Activated CD8-positive, alpha-beta memory T cell treated with anti-CD3 and anti-CD28 coated beads for 48 hours (primary cell): ENCODE data around the gene AGFG2.
"Not testable (repeated sequence)": the region's sequence is repeated elsewhere in the genome, so short reads cannot be mapped to it uniquely, and the experiment has no call there.

ENCODE experiments used
- DNase-seq, 3 experiments: peaks; one replicate each; pipeline ENCODE4 v3.0.0-alpha.2; 2020; ENCODE audit warnings: low read depth in 2 of 3, low spot score in 2 of 3

The AGFG2 gene

DNA sequence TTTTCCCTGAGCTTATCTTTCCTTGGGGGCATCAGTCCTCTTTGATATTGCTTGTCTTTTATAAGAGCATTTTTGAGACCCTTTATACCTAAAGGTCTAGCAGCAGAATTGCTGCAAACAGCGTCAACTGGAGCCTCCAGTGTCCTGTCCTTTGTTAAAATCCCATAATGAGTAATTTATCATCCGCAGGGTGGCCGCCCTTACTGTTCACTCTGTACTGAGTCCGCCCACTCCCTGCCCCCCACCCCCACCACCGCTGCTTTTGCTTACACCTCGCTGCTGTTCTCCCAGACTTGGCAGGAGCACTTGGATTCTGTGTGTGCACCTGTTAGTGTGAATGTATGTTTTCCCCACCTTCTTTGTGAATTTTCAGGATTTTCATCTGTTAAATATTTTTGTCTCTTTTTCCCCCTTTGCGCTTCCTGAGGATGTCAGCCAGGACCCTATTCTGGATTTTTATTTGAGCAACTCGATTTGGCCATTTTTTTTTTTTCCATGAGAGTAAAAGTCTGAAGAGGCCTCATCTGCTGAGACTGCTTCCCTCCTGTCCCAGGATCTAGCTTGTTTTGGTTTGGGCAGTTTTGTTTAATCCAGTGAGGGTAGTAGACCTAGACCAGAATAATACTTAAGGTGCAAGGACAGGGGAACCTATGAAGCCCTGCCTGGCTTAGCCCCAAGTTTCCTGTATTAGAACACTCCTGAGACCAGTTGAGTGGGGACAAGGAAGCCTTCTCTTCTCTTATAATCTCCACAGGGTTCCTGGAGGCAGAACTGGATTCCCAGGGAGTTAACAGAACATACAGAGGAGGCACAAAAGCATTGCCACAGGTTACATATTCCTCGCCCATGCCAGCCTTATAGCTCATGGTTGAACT lies 8.2 kb downstream of the AGFG2 start:
- DNase-seq, result no peak

DNA sequence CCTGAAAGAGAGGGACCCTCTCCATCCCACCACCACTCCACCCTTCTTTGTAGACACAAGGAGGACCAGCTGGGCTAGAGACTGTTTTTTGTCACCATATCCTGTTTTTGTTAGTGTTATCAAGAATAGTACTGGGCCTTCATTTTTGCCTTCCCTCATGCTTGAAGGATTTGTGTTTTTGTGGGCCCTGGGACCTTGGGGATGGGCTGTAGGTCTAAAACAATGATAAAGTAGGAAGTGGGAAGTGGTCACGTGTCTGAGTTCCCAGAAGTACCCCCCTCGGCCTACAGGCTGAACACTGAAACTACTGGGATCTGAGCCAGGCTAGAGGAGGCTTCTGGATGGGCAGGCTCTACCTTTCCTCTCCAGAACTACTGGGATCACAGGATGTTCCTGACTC lies 8.9 kb downstream of the AGFG2 start:
- no peak for DNase-seq

DNA sequence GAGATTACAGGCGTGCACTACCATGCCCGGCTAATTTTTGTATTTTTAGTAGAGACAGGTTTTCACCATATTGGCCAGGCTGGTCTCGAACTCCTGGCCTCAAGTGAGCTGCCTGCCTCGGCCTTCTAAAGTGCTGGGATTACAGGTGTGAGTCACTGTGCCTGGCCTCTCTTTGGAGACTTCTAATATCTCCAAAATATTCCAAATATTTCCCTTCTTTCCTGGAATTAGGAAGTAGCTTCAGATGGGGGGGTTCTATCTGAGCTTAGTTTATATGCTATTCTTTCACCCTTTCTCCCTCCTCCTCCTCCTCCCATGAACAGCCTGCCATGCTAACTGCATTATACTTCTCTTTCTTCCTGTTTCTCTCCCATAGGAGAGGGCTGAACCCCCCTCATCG lies 9.4 kb downstream of the AGFG2 start:
- not testable (repeated sequence) for DNase-seq

DNA sequence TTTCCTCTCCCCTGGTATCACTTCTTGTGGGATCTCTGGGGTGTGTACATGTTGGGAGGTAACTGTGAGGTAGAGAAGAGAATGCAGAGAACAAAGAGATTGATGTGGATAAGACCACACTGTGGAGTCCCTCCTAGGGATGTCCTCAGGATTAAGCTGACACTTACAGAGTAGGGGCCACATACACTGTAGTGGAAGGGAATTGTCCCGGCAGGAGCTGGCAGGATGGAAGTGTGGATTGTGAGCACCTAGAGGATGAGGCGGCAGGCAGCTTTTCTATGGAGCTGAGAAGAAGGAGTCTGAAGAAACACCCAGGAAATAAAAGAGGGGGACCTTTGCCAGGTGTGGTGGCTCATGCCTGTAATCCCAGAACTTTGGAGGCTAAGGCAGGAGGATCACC lies 13.5 kb downstream of the AGFG2 start:
- no peak for DNase-seq

DNA sequence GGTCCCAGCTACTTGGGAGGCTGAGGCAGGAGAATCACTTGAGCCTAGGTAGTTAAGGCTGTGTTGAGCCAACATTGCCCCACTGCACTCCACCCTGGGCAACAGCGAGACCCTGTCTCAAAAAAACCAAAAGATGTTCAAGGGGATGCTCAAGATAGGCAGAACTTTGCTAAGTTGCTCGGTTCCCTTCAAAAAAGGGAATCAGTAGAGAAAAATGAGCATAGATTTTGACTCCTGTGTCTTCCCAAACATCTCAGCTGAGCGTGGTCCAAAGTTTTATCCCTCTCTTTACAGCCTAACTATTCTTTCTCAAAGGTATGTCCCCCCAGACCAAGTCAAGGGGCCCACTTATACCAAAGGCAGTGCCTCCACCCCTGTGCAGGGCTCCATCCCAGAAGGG lies 14.0 kb downstream of the AGFG2 start:
- DNase-seq, result no peak

DNA sequence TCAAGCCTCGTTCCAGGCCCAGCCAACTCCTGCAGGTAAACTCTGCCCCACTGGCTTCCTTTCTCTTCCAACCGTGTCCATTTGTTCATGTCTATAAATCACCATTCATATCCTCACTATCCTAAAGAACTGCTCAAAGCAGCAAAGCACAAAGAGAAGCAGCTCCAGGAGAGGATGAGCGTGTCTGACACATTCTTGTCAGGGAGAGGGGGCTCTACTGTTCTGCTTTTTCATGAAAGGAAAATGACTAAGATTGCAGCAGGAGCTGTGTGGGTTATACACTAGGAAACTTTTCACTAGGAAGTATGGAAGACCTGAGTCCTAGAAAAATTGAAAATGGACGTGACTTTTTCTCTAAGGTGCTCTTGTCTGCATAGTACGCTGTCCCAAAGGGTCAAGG lies 16.7 kb downstream of the AGFG2 start:
- DNase-seq, result no peak

DNA sequence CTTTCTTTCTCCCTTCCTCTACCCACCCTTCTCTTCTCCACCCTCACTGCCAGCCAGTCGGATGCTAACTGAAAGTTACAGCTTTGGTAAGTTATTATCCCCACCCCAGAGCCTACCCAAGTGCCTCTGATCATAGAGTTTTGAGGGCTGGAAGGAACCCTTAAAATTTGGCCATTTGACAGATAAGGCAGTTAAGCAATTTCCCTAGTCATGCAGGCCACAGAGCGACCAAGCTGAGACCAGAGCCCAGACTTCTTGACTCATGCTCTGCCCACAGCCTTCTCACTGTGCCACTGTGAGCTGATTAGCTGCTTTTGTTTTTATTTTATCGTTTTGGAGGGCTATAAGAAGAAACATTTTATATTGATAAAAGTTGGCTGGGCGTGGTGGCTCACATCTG lies 17.5 kb downstream of the AGFG2 start:
- DNase-seq, result no peak

DNA sequence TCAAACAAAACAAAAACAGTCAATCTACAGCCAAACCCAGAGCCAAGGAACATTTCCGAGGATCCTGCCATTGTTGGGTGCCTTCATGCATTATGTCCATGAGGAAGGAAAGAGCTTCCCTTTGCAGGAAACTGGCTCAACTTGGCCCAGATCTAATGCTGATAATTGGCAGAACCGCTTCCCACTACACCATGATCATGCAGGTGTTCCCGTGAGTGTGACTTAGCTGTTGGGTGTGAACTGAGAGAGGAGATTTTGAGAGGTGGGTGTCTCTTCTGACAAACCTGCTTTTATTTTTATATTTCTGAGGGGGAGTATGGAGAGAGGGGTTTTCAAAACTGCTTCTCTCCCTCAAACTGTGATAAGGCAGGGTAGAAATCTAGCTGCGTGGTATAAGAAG lies 20.1 kb downstream of the AGFG2 start:
- no peak for DNase-seq

DNA sequence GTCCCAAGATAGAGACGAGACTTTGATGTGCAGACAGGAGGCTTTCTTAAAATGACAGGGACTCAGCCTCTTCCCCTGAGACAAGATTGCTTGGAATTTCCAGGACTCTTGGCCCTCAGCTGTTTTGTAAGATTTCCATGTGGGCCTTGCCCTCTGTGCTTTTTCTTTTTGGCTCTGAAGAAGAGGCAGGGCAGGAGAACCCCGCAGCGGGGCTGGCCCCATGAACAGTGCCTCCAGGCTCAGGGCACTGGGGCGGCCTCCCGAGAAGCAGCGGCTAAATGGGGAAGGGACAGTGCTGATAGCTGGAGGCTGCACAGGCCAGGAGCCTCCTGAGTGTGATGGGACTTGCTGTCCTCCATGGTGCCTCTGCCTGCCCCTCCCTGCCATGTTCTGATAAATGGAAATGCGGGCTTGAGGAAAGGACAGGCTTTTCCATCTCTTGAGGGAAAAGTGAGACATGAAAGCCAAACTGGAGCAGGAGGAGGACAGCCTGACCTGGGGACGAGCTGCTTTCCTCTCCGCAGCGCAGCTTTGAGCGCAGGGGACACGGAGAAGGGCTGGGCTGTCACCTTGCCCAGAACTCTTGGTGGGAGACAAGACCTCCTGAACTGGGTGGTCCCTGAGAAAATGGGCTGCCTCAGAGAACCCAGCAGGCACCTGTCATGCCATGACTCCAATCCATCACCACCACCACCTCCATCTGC lies 22.6 kb downstream of the AGFG2 start:
- DNase-seq, result no peak

DNA sequence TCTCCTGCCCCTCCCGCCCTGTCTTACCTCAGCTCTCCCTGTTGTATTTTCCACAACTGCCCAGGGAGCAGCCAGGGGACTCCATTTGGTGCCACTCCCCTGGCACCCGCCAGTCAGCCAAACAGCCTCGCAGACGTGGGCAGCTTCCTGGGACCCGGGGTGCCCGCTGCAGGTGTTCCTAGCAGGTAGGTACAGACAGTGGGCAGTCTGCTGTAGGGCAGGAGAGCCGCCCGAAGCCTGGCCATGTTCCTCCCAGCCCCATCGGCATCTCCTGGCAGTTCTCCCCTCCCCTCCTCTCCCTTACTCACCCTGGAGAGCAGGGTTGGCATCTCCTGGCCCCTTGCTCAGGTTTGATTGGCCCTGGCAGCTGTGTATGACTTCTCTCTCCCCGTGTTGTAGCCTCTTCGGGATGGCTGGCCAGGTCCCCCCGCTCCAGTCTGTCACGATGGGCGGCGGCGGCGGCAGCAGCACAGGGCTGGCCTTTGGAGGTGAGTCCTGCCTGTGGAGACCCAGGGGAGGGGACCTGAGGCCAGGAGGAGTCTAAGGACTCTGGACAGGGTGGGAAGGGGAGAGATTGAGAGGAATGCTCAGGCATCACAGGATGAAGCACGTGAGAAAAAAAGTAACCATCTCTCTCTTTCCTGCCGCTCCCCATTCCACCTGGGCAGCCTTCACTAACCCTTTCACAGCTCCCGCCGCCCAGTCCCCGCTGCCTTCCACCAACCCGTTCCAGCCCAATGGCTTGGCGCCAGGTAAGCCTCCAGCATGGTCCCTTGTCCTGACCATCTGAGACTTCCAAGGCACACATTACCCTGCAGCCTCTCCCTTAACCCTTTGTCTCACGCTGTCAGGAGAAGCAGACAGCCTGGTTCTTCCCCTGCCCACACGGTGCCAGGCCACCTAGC lies 23.4 kb downstream of the AGFG2 start:
- DNase-seq, result no peak

DNA sequence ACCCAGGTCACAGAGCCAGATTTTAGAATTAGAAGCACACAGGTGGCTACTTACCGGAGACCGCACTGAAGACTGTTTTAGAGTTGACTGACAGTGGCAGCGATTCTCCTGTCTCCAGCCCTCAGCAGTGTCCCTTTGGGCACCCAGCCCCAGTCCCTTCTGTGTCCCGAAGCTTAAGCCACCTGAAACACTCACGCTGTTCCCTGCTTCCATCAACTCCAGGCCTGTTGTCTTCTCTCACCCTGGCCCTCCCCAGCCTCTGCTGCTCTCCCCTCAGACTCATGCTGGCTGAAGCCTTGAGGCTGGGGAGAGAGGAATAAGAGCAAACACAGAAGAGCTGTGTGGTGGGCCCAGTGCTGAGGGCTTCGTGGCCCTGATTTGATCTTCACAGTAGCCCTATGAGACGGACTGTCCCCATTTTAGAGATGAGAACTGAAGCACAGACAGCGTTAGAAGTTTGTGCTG lies 24.1 kb downstream of the AGFG2 start:
- no peak for DNase-seq

DNA sequence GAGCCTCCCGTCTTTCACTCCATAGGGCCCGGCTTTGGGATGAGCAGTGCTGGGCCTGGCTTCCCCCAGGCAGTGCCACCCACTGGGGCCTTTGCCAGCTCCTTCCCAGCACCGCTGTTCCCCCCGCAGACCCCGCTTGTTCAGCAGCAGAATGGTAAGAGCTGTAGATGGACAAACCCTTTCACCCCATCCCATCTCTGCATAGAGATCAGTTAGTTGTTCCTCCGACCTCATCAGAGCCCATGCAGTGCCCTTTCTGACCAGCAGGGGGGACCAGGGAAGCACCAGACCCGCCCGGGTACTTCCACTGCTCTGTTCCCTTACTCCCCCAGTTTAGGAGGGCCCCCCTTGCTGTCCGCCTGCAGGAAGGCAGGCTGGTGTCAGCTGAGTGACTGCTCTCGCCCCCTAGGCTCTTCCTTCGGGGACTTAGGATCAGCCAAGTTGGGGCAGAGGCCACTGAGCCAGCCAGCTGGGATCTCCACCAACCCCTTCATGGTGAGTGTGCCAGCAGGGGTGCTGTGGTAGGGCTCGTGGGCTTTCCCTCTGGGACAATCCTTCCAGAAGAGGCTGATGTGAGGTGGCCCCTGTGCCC lies 24.9 kb downstream of the AGFG2 start:
- peak; percentile 40 to 77 (median 72) for DNase-seq

DNA sequence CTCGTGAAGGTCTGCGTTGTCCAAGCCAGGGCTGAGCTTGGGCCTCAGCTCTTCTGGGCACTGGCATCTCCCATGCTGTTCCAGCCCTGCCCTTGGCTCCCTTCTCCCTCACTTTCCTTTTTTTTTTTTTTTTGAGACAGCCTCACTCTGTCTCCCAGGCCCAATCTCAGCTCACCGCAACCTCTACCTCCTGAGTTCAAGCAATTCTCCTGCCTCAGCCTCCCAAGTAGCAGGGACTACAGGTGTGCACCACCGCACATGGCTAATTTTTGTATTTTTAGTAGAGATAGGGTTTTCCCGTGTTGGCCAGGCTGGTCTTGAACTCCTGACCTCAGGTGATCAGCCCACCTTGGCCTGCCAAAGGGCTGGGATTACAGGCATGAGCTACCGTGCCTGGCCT lies 25.4 kb downstream of the AGFG2 start:
- DNase-seq, result not testable (repeated sequence)

DNA sequence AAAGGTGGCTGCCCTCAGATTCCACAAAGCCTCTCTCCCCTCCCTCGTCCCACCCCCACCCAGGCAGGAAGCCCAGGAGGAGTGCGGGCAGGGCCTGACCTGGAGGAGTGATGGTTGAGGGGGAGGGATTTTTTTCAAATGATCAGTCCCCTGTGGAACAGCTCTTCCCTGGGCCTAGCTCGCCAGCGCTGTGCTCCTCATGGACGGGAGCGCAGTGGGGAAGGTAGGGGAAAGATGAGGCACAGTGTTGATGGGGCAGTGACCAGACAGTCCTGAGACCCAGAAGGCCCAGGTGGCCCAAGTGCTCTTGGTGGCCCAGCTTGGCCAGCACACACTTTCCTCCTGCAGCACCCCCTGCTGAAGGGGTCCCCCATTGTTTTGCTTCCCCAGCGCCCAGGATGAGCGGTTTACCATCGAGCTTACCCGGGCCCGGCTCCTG lies 26.1 kb downstream of the AGFG2 start:
- DNase-seq, result no peak

DNA sequence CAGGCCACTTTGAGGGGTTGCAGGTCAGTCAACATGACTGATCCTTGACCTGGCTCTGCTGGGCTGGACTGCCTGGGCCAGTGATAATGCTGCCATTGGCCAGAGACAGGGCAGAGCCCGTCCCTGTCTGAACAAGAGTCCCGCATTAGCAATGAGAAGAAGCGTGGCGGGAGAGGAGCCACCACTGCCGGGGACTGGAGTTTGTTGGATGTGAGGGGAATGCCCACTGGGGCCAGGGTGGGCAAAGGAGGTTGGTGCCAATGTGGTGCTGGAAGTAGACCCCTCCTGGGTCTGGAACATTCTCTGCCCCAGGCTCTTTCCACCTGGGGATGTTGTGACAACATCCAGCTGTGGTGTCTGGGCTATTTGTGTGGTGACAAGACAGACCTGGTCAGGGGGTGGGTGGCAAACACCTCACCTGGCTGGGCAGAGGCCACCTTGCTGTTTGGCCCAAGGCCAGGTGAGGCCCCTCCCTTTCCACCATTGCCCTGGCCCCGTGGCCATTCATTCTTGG lies 27.1 kb downstream of the AGFG2 start:
- DNase-seq, result no peak

DNA sequence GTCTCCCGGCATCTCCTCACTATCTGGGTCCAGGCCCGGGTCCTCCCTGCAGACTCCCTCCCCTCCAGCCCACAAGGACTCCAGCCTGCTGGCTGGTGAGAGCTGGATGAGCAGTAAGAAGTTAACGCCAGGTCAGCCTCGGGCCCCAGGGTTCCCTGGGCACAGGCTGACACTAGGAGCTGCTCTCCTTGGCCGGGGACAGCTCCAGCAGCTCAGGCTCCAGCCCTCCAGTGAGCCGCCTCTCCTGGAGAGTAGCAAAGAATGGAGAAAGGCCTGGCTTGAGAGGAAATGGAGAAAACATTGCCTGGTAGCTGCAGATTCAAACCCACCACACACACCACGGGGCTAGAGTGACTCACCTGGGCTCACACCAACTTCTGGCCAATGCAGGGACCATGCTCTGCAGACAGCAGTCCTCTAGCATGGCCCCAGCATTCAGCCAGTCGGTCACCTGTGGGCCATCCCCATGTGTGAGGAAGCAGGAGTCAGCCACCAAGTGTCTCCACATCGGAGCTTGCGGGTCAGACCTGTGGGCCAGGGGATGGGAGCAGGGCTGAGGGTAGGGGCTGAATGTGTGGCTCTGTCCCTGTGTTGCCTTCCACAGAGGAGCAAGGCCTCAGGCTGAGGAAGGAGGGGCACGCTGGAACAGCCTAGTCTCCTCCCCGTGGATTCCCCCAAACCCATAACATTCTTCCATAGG lies 28.2 kb downstream of the AGFG2 start:
- DNase-seq, result no peak

DNA sequence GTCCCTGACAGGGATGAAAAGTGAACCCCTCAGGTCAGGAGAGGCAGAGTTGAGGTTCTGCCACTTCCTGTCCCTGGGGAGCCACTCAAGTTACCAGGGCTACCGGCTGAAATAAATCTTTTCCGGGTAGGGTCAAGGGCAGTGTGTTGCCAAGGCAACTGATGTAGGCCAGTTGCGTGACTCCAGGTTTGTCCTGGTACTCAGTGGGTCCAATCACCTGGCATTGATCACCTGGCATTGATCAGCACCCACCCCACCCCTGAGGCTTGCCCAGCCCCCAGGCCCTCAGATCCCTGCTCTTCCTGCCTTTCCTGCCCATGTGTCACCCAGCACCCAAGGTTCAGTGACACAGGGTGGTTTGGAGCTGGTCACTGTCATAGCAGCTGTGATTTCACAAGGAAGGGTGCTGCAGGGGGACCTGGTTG lies 28.8 kb downstream of the AGFG2 start:
- DNase-seq, result no peak

DNA sequence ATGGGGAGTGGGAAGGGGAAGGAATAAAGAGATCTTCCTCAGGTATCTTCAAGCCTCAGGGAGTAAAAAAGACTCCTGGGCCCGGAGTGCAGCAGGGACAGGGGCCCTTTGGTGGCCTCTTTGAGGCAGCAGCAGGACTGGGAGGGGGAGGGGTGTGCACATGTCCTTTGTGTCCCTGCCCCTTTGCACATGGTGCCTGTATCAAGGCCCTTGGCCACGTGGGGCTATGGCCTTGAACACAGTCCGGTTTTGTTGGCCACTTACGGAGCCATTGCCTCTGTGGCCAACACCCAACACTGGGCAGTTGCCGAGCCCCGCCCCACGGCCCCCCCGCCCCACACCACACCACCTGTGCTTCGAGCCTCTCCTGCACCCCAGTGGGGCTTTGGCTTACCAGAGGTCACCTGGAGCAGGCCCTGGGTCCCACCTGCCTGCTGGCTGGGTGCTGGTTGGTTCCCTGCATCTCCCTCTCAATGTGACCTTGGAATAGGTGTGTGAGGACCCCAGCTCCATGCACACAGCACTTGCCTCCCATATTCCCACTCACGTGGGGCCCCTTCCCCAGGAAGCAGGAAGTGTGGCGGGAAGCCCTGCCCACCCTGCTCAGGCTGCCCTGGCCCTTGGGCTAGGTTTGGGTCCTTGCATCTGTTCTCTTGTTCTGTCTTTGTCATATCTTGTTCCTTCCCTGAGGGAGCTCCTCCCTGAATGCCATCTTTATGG lies 29.3 kb downstream of the AGFG2 start:
- DNase-seq, result no peak
